HEK293T (cell line): ENCODE data around the gene SYNE2.

Experiments
- ARNT ChIP-seq: fragments of 450-650 bp; IDR thresholded peaks from 2 replicates; pipeline ENCODE4 v1.6.1; 2017; ENCODE audit warnings: mild to moderate bottlenecking
- BHLHE40 ChIP-seq: fragments of 450-650 bp; IDR thresholded peaks from 2 replicates; pipeline ENCODE4 v1.6.1; 2016; ENCODE audit warnings: mild to moderate bottlenecking, moderate library complexity, borderline replicate concordance
- CTBP1 ChIP-seq: fragments of 450-650 bp; IDR thresholded peaks from 2 replicates; pipeline ENCODE4 v1.6.1; 2016; ENCODE audit warnings: borderline replicate concordance
- ELF4 ChIP-seq: fragments of 450-650 bp; IDR thresholded peaks from 2 replicates; pipeline ENCODE4 v1.6.1; 2017; ENCODE audit warnings: antibody characterized with exemption
- FOXA1 ChIP-seq: fragments of 450-650 bp; IDR thresholded peaks from 2 replicates; pipeline ENCODE4 v1.6.1; 2016; ENCODE audit warnings: mild to moderate bottlenecking
- FOXK2 ChIP-seq: fragments of 450-650 bp; IDR thresholded peaks from 2 replicates; pipeline ENCODE4 v1.6.1; 2016; ENCODE audit warnings: mild to moderate bottlenecking
- FOXM1 ChIP-seq: fragments of 450-650 bp; IDR thresholded peaks from 2 replicates; pipeline ENCODE4 v1.6.1; 2017; ENCODE audit warnings: mild to moderate bottlenecking, borderline replicate concordance
- L3MBTL2 ChIP-seq: fragments of 450-650 bp; conservative IDR thresholded peaks from 2 replicates; pipeline ENCODE4 v1.6.1; 2016; ENCODE audit warnings: mild to moderate bottlenecking
- NFRKB ChIP-seq: fragments of 450-650 bp; IDR thresholded peaks from 2 replicates; pipeline ENCODE4 v1.6.1; 2016; ENCODE audit warnings: mild to moderate bottlenecking, moderate library complexity
- PKNOX1 ChIP-seq: fragments of 450-650 bp; IDR thresholded peaks from 2 replicates; pipeline ENCODE4 v1.6.1; 2016
- SP1 ChIP-seq: fragments of 450-650 bp; IDR thresholded peaks from 2 replicates; pipeline ENCODE4 v1.6.1; 2017
- SUZ12 ChIP-seq: fragments of 450-650 bp; IDR thresholded peaks from 2 replicates; pipeline ENCODE4 v1.6.1; 2016; ENCODE audit warnings: mild to moderate bottlenecking
- TARDBP ChIP-seq: fragments of 450-650 bp; IDR thresholded peaks from 2 replicates; pipeline ENCODE4 v1.6.1; 2016
- ZNF384 ChIP-seq: fragments of 450-650 bp; IDR thresholded peaks from 2 replicates; pipeline ENCODE4 v1.6.1; 2016

DNA sequence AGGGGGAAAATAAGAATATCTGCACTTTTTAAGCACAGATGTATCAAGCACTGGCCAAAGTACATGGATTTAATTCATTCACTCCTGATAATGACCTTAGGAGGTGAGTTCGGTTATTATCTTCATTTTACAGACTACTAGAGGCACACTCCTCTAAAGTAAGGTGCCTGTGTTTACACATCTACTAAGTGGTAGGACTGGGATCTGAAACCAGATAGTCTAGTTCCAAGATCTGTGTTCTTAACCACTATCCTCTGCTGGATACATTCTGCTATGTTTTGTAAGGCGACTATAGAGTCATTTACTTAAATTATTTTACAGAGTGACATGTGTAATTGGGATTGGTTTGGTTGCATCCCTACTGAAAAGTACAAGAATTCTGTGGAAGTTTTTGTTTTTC lies 266.1 kb downstream of the SYNE2 start:
- TF ChIP-seq FOXM1 = no peak
- no peak for TF ChIP-seq L3MBTL2
- no peak for TF ChIP-seq BHLHE40
- TF ChIP-seq ELF4 = no peak
- no peak for TF ChIP-seq NFRKB
- TF ChIP-seq FOXA1 = no peak
- TF ChIP-seq ARNT = no peak
- TF ChIP-seq ZNF384 = no peak
- TF ChIP-seq SUZ12 = no peak
- no peak for TF ChIP-seq PKNOX1
- no peak for TF ChIP-seq FOXK2
- TF ChIP-seq SP1 = no peak
- no peak for TF ChIP-seq CTBP1
- no peak for TF ChIP-seq TARDBP
